ENCODE results near the gene DEDD2. TPM values are rescaled to one million over a fixed set of nuclear protein-coding genes. Genes with fewer than 3 reads are reported as not detected.

The DEDD2 gene
- total RNA-seq, 1 experiment from 2014 or later: 58.0 TPM

- Histone ChIP-seq H3K36me3 (replicated peaks; ENCODE audit: control insufficient read depth, insufficient read depth, low read length) (no peaks in the 10 kb centered on the region), H3K4me3 (ENCODE audit: insufficient read depth, low read depth, low read length) (no peak overlapping the region), H3K27me3 (ENCODE audit: control insufficient read depth, insufficient read depth, low read length) (peaks cover 9% of the 10 kb centered on the region)
- peak; percentile 83 for DNase-seq
Observed at GRCh38 chr19:42150364-42150763, 67.1 kb downstream of the DEDD2 start.

GRCh38 chr19:42149447-42150202 is 67.9 kb downstream of the DEDD2 start:
- H3K4me3 ChIP-seq (ENCODE audit: insufficient read depth, low read depth, low read length): no peak overlapping the region
- peaks cover 4% of the 10 kb centered on the region for H3K27me3 ChIP-seq (ENCODE audit: control insufficient read depth, insufficient read depth, low read length)
- H3K36me3 ChIP-seq (replicated peaks; ENCODE audit: control insufficient read depth, insufficient read depth, low read length): no peaks in the 10 kb centered on the region
- DNase-seq: peak; percentile 70

Other genes starting within 250 kb of the DEDD2 start
- 9.9 and 11.9 TPM in 2 replicates for gene ATP1A3, start 223.4 kb downstream of the DEDD2 start, total RNA-seq (2014; rRNA removed; shearing (Covaris generic))
- gene GRIK5, start 147.5 kb downstream of the DEDD2 start, total RNA-seq (2014; rRNA removed; shearing (Covaris generic)): 15.7 and 16.4 TPM in 2 replicates
- gene ZNF574, start 141.5 kb downstream of the DEDD2 start, total RNA-seq (2014; rRNA removed; shearing (Covaris generic)): 44.0 and 45.4 TPM in 2 replicates
- 0.90 and 2.4 TPM in 2 replicates for gene POU2F2, start 85.2 kb downstream of the DEDD2 start, total RNA-seq (2014; rRNA removed; shearing (Covaris generic))
- 14.6 and 16.1 TPM in 2 replicates for gene ZNF526, start 2.6 kb upstream of the DEDD2 start, total RNA-seq (2014; rRNA removed; shearing (Covaris generic))
- 29.1 and 40.4 TPM in 2 replicates for gene GSK3A, start 24.9 kb upstream of the DEDD2 start, total RNA-seq (2014; rRNA removed; shearing (Covaris generic))
- gene ERF, start 37.5 kb upstream of the DEDD2 start, total RNA-seq (2014; rRNA removed; shearing (Covaris generic)): 73.0 and 106 TPM in 2 replicates
- gene CIC, start 51.6 kb upstream of the DEDD2 start, total RNA-seq (2014; rRNA removed; shearing (Covaris generic)): 16.1 and 20.1 TPM in 2 replicates
- gene PRR19, start 84.5 kb upstream of the DEDD2 start, total RNA-seq (2014; rRNA removed; shearing (Covaris generic)): 3.3 and 5.2 TPM in 2 replicates
- gene PAFAH1B3, start 84.9 kb upstream of the DEDD2 start, total RNA-seq (2014; rRNA removed; shearing (Covaris generic)): 96.5 and 152 TPM in 2 replicates
- 0.38 and 0.41 TPM in 2 replicates for gene TMEM145, start 95.6 kb upstream of the DEDD2 start, total RNA-seq (2014; rRNA removed; shearing (Covaris generic))
- 26.1 and 33.4 TPM in 2 replicates for gene MEGF8, start 108.0 kb upstream of the DEDD2 start, total RNA-seq (2014; rRNA removed; shearing (Covaris generic))
- 7.8 and 11.5 TPM in 2 replicates for gene CNFN, start 172.6 kb upstream of the DEDD2 start, total RNA-seq (2014; rRNA removed; shearing (Covaris generic))
- 7.5 and 8.2 TPM in 2 replicates for gene LIPE, start 209.7 kb upstream of the DEDD2 start, total RNA-seq (2014; rRNA removed; shearing (Covaris generic))
- gene CXCL17, start 225.3 kb upstream of the DEDD2 start, total RNA-seq (2014; rRNA removed; shearing (Covaris generic)): not detected in 2 replicates

All from H7 (cell line).